ENCODE measurements around the gene RIT2.
"Not testable (repeated sequence)": the region's sequence is repeated elsewhere in the genome, so short reads cannot be mapped to it uniquely, and the experiment has no call there.

RIT2 gene

DNA sequence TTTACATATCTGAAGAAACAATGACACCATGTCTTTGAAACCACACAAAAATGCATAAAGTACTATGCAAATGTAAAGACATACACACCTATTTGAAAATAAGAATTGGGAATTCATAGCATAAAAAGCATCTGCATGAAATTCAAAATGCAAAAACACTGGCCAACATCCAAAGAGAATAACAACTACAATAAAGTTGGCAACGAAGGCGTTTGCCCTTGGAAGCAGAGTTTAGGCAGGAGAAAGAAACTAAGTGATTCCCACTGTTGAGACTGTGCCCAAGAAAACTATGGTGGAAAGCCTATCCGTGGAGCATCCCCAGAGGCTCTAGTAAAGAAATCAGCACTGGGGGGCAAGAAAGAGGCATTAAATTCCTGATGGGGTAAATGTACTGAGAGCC is 292.8 kb downstream of the RIT2 start:
- DNase-seq = no peak

DNA sequence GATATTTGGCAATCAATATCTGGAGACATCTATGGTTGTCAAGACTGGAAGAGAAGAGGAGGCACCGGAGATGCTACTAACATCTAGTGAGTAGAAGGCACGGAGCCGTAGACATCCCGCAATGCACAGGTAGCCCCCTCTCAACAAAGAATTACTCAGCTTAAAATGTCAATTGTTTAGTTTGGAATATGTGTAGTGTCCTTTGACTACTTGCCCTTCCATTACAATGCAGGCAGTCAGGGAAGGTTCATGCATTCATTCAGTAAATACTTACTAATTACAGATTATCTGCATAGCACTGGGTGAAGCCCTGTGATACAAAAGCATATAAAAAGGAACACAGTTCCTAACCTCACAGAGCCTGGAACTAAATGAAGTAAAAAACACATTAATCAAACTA is 294.0 kb downstream of the RIT2 start:
- DNase-seq = no peak

DNA sequence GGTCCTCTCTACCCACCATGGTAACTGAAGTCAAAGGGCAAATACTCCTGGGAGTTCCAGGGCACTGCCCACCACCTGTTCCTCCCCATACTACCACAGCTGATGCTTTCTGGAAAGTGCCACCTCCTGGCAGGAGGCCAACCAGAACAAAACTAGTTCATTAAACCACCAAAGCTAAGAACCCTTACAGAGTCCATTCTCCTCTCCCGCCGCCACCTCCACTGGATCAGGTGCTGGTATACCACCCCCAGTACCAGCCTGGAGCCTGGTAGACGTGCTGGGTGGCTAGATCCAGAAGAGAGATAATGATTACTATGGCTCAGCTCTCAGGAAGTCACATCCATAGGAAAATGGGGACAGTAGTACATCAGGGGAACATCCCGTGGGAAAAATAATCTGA is 300.9 kb downstream of the RIT2 start:
- no peak for DNase-seq

DNA sequence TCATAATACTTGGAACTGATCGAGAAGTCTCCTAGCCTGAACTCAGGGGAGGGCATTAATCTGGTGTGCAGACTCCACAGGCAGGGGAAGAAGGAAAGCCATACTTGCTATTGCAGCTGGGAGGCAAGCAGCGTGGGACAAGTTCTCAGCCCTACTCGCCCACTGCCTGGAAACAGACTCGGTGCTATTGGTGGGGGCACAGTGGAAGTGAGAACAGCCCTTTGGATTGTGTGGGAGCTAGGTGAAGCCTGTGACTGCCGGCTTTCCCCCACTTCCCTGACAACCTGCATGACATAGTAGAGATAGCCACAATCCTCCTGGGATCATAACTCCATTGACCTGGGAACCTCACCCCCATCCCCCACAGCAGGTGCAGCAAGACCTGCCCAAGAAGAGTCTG is 301.3 kb downstream of the RIT2 start:
- DNase-seq = no peak

DNA sequence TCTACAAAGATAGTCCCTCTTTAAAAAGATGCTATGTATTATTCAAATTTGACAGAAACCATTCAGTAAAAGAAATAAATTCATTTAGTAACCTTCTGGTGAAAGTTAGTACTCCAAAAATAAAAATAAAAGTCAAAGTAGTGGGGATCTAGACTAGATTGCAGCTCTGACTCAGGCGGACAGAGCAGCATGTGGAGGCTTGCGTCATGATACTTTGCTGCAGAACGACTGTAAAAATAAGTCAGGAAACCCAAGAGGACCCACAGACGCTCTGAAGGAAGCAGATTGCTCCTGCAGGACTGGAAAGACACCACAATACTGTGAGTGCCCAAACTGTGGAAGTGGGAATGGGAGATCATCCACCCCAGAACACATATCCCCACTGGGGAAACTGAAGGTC is 301.9 kb downstream of the RIT2 start:
- no peak for DNase-seq

DNA sequence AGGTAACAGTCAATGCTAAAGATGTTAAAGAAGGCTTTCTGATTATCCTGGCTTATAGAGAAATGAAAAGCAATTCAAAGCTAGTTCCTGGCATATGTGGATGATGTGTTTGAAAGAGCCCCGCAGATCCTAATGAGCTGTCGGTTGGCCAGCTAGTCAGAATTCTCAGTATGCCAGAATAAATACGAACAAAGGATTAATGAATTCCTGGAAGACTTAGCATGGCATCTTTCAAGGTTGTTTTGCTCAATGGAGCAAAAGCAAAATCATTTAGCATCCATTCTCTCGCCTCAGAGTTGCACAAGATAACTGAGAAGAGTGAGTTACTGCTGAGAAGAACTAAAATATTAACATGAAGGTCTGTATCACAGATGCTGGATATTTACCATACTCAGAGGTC is 307.6 kb downstream of the RIT2 start:
- DNase-seq = no peak

DNA sequence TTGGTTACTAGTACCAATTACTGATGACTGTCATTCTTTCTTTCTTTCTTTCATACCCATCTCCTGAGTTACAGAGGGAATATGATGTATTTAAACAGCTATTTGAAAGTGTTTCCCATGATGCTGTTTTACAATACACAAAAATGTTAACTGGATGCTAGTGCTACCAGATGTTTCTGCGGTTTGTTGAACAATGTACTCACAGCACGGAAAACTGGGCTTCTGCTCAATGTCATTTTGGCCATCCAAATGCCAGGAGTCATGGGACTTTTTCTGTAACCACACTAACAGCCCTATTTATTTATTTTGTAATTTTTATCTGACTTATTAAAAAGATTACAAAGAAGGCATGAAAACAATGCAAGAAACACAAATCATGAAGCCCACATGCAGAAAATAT is 313.8 kb downstream of the RIT2 start:
- DNase-seq = no peak

DNA sequence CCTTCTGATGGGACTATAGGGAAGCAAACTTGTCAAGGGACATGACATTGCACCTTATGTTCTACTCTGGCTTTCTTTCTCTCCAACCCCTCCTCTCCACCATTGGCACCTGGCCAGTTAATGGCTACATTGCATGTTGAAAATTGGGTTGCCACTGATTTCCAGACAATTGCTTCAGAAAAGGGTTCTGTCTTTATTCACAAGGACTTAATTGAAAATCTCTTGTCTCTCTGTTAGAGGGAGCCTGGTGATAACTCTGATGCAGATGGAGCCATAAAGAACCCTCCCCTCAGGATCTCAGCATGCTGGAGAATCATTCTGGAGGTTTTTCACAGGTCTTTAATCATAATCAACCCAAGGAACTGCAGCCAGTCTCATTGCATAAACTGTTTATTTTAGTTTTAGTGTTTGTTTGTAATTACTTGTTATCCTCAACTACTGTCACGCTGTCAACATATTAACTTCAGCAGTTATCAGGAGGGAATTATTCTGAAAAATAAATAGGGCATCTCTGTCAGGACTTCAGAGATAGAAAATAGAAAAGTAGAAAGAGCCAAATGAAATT is 316.8 kb downstream of the RIT2 start:
- DNase-seq = no peak

DNA sequence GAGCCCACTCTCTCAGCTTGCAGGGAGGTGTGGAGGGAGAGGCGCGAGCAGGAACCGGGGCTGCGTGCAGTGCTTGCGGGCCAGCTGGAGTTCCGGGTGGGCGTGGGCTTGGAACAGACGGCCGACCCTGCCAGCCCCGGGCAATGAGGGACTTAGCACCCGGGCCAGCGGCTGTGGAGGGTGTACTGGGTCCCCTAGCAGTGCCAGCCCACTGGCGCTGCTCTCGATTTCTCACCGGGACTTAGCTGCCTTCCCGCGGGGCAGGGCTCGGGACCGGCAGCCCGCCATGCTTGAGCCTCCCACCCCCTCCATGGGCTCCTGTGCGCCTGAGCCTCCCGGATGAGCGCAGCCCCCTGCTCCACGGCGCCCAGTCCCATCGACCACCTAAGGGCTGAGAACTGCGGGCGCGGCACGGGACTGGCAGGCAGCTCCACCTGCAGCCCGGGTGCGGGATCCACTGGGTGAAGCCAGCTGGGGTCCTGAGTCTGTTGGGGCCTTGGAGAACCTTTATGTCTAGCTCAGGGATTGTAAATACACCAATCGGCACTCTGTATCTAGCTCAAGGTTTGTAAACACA is 320.2 kb downstream of the RIT2 start:
- not testable (repeated sequence) for DNase-seq

DNA sequence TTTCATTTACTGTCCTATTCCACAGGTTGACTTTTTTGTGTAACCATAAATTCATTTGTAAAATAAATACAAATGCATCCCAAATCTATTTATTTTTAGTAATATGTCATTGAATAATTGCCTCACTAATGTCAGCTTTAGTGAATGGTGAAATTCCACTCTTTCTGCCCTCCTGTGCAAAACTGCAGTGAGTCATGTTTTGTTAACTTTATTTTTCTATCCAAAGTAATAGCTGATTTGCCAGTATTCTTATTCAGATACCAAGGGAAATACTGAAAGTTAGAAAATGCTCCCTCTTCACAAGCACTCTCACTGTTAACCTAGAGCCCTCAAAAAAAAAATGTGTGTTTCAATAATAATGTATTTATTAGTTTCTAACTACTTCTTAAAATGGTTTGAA is 322.8 kb downstream of the RIT2 start:
- DNase-seq = no peak

DNA sequence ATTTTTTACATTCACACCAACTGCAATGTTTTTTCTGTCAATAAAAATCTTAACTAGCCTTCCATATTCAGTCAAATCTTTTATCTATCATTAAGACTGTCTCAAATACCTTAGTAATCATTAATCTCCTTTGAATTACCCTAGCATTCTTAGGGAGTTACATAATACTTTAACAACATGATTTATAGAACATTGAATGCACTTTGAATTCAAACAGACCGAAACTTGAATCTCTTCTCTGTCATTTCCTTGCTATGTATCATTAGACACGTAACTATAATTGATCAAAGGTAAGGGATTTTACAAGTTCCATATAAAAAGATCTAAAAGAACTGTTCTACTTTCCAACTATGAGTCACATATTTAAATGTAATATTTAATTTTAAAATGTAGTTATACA is 330.9 kb downstream of the RIT2 start:
- no peak for DNase-seq

DNA sequence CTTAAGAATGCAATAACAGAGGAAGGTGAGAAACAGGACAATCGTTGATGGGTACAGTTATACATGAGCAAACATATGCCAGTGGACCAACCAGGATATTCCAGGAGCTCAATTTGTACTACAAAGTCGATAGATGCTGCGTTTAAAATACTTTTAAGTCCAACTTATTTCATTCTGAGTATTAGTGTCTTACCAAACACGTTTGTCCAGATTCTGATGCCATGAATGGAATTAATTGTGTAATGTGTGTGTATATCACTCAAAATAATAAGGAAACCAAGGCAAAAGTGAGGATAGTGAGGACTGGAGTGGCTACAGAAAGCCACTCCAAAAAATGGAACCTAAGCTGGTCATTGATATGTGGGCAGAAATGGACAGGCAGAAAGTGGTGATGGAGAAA is 332.6 kb downstream of the RIT2 start:
- no peak for DNase-seq

DNA sequence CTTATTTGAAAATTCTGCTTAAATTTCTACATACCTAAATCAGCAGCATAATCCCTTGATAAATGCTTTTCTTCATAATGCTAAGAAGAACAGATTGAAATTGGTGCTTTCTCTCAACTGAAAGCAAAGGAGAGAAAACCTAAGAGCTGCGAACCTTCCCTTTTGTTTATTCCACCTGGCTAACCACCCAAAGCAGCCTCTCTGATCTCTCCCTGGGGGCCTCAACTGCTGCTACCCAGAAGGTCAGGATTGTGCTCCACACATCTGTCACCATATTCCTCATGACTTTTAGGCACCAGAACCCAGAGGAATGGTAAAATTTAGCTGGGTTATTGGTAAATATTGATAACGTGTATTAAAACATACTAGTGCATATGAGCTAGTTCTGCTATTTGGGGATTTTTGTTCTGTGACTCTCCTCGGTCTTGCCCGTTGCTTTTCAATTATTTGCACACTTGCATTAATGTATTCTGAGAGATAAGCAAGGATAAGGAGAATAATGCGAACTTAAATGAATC is 334.1 kb downstream of the RIT2 start:
- no peak for DNase-seq

DNA sequence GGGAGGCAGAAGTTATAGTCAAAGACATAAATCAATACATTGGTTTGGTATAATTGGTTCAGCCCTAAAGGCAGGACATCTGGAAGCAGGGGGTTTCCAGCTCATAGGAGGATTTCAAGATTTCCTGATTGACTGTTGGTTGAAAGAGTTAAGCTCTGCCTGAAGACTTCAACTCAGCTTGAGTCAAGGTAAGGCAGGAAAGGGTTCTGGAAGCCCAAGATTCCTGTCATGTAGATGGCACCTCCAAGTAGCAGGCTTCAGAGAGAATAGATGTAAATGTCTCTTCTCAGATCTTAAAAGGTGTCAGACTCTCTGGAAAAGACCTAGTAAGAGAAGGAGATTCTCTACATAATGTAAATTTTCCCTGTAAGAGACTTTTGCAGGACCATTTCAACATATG is 335.3 kb downstream of the RIT2 start:
- no peak for DNase-seq

DNA sequence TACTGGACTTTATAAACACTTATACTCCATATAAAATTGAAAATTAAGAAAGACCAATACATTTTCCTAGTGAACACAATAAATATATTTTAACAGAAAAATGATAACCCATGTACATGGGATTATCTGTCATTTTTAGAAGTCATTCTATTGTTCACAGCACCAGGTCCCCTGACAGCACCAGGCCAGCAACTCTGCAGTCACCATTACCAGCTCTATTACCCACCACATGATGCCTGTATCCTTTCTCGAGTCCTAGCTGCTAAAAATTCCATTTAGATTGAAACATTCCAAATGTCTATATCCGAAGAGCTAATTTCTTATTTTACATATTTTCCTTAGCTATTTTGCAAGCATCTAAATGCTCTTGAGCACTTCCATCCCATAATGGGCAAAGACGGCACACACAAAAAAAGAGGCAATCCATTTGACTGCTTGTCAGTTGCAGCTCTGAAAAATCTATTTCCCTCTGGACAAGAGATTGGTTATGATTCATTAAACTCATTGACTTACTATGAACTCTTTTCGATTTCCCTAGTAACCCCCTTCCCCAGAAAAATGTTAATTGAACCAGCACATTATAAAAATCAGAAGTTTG is 336.9 kb downstream of the RIT2 start:
- DNase-seq = no peak

DNA sequence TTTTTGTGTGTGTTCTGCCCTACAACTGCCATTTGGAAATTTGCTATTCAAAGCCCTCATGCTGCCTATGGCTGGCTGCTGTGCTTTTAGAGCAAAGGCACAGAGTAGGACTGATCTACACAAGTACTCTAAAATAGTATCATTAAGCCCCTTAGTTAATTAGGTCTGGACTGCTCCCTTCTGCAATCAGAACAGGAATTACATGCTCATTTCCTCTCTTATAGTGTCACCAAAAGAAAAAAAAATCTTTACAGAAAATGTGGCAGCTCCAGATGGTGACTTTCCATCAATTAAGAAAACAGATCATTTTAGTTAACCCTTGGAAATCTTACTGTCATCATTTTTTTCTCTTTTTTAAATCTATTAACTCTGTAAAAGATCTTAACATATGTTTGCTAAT is 337.5 kb downstream of the RIT2 start:
- no peak for DNase-seq

DNA sequence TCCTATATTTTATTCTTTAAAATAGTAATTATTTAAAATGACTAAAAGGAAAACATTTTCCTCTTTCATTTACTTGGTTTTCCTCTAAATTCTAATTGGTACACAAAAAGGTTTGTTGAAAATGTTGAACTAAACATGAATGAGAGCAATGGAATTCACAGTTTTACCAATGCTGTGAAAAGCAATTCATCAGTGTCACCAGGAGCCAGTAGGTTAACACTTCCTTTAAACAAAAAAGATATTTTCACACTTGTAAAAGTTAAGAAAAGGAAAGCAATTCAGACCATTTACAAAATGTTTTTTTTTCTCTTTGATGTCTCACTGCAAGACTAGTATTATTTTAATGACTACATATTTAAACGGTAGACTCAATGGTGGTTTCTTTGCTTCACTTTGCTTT is 341.6 kb downstream of the RIT2 start:
- no peak for DNase-seq

DNA sequence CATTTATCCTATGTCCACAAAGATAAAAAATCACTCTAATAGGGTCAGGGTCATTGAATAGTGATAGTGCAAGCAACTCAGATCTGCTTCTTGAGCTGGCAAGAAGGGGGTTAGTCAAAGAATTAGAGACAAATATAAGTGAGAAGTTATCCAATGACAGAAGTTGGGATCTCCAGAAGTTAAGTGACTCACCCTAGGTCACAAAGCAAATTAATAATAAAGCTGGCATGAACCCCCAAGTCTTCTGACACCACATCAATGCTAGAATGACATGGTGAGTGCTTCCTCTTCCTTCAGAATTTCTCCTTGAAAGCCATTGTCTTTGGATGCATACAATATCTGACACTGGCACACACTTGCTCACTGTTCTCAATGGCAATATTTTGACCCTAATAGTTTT is 343.5 kb downstream of the RIT2 start:
- DNase-seq = no peak

DNA sequence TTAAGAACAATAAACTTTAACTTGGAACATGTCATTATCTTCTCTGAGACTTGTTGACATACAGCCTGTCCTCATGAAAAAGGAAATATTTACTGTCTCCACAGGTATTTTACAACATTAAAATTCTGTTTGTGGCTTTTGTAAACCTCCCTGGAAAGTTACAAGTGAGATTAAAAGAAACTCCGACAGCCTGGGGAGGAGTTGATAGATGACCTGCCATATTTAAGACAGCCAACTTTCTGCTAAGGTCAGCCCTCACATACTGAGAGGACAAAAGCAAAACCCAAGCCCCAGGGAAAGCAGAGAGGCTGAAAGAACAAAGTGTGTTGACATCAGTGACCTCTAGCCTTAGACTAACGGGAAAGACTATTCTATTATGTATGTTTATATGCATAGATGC is 350.2 kb downstream of the RIT2 start:
- no peak for DNase-seq

DNA sequence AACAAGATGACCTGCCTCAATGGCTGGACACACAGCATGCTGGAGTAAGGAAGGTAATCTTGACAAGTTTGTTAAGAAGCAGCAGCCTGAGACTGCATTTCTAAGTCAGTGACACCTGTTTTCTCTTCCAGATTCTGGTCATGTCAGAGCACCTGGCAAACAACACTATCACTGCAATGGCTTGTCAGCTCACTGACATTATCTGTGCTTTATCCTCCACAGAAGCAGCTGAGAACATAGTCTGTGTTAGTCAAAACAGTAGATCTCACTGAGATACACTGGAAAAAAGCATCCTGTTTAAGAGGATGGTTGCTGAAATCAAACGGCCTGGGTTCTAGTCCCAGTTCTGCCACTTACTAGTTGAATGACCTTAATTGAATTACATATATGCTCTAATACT is 355.2 kb downstream of the RIT2 start:
- DNase-seq = no peak

DNA sequence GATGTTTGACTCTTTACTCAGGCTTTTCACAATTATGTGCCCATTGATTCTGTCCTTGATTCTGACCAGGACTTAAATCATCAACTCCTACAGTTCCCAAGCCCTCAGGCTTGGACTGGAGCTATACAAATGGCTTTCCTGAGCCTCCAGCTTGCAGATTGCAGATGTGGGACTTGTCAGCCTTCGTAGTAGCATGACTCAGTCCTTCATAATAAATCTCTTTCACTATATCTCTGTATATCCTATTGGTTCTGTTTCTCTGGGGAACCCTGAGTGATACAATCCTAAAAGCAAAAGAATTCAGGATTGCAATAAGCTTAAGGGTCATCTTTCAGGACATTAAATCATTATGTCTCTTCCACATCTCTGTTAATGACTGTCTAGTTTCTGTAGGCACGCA is 356.6 kb downstream of the RIT2 start:
- no peak for DNase-seq

DNA sequence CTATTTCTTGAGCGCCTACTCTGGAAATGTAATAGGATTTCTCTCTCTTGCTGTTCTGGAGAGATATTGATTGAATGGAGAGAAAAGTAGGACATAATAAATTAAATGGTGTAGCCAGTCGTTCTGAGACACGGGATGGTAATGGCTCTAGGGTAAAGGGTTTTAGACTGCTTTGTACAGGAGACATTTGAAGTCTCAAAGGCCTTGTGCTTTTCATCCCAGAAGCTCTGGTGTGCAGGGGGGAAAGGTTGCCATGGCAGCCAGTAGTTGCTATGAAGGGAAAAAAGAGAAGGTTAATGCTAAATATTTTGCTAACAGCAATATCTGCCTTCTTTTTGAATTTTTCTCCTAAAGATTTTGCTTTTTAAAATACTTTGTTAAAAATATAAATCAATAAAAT is 359.3 kb downstream of the RIT2 start:
- no peak for DNase-seq

DNA sequence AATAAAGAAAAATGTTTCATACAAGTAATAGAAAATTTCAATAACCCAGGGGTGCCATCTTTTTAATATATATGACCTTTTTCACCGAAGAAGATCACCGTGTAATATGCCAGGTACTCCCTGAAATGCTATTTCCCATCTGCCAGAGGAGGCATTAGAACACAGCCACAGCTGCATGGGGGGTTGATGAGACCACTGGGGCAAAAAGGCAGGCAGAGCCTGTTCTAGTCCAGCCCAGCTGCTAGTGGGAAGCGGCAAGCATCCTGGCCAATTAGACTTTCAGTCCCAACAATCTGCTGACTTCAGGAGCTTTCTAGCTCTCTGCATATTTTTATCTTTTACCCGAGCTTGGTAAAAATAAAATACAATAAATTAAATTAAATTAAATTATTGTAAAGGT is 362.6 kb downstream of the RIT2 start:
- no peak for DNase-seq

DNA sequence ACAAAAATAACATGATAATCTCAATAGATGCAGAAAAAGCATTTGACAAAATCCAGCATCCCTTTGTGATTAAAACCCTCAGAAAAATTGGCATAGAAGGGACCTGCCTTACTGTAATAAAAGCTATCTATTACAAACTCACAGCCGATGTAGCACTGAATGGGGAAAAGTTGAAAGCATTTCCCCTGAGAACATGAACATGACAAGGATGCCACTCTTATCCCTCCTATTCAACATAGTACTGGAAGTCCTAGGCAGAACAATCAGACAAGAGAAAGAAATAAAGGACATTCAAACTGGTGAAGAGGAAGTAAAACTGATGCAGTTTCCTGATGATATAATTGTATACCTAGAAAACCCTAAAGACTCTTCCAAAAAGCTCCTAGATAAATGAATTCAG is 368.7 kb downstream of the RIT2 start:
- no peak for DNase-seq

DNA sequence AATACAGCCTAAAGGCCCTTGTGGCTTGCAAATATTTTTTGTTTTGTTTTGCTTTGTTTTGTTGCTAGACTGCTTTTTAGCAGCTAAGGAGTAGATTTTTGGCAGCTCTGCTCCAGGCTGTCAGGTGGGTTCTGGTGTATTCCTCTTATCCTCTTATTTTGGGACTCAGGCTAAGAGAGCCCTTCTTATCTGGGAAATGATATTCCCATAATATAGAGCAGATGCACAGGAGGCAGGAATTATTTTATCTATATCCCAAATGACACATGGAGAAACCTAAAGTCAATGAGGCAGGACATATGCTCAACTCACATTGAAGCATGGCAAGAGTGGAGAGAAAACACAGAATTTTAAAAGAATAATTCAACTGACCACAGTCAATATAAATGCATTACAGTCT is 369.6 kb downstream of the RIT2 start:
- DNase-seq = no peak

All from activated CD4-positive, alpha-beta T cell treated with anti-CD3 and anti-CD28 coated beads, Interleukin-2, Interleukin-6, amounts not matched to agents 100 ng/mL and 50 ng/mL, durations not matched to agents 16 hours and 8 hours (primary cell).